SKM-1 treated with dmso at 0.1 percent for 144 hours (cell line): Measurements from ENCODE around the gene GSE1.

ENCODE experiments used
- DNase-seq: peaks from one replicate; lab custom pipeline; 2025; ENCODE audit not compliant: unreplicated experiment; lab: John Stamatoyannopoulos, UW

GSE1 gene

GRCh38 chr16:85605051-85605911 is 7.8 kb upstream of the GSE1 start:
- no peak for DNase-seq

DNA sequence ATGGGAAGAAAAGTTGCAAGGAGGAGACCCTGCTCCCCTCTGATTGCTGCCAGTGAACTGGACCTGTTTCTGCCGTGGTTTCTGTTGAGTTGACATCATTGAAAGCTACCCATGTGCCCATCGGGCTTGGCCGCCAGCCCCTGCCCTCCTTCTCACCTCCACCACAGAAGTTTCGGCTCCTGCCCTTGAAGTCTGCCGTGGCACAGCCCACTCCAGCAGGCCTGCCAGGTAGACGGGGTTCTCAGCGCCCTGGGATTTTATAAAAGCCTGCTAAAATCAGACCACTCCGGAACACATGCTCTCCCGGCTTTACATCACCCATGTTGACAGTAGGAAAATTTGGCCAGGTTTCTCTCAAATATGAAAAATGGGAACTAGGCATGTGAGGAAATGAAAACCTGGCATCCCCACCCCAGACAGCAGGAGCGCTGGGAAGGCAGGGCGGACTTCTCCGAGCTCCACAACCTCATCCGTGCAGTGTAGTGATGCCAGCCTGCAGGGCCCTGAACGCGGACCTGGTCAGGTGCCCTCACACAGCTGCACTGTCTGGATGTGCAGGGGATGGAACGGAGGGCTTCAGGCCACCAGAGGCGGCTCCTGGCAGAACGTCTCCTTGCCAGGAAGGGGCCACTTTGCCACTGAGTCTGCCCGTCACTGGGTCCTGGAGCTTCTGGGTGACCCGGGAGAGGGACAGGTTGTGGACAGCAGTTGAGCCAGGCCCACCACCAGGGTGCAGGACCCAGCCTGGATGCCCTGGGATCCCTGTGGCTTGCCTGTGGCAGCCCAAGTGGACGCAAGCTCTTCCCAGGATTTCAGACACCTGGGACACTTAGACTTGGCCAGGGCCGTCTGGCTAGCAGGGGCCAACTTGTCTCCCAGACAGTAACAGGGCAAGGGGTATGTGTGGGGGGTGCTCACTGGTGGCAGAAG is 6.9 kb upstream of the GSE1 start:
- no peak for DNase-seq

- no peak for DNase-seq
These were observed 6.2 kb upstream of the GSE1 start for GRCh38 chr16:85606904-85607303.

GRCh38 chr16:85607321-85607765 is 5.8 kb upstream of the GSE1 start:
- DNase-seq, result no peak

DNA sequence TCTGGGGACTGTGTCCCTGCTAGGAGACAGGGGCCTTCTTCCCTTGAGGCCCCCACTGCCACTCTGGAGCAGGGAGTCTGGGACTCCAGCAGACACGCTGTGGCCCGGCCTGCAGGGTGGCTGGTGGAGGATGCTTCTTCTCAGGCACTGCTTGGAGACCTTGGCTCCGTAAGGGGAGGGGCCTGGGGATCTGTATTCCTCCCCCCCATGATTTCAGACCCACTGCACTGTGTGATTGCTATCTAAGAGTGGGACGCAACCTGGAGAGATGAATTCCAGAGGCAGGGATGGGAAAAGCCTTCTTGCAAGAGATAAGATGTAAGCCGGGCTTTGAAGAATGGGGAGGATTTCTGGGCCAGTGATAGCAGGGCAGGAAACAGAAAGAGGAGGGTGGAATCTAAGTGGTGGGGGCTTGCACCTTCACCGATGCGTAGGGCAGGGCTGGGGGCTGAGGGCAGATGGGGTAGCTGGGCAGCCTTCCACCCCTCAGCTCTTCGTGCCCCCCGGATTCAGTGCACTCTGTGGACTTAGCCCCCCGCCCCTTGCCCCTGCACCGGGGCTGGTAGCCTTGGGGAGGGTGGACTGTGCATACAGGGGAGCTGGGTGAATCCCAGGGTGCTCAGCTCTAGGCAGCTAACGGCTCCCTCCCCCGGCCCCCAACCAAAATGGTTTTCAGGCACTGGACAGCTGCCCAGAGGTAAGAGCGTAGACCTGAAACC is 5.2 kb upstream of the GSE1 start:
- DNase-seq, result no peak

GRCh38 chr16:85608515-85608885 is 4.6 kb upstream of the GSE1 start:
- no peak for DNase-seq

GRCh38 chr16:85608887-85609286 is 4.2 kb upstream of the GSE1 start:
- no peak for DNase-seq

DNA sequence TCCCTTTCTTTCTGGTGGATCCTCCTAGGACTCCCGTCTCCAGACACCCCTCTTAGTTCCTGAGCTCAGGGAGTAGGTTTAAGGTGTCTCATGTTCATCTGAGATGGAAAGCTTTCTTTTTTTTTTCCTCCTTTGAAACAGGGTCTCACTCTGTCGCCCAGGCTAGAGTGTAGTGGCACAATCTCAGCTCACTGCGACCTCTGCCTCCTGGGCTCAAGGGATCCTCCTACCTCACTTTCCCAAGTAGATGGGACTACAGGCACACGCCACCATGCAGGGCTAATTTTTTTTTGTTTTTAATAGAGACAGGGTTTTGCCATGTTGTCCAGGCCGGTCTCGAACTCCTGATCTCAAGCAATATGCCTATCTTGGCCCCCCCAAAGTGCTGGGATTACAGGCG is 3.6 kb upstream of the GSE1 start:
- DNase-seq, result no peak

DNA sequence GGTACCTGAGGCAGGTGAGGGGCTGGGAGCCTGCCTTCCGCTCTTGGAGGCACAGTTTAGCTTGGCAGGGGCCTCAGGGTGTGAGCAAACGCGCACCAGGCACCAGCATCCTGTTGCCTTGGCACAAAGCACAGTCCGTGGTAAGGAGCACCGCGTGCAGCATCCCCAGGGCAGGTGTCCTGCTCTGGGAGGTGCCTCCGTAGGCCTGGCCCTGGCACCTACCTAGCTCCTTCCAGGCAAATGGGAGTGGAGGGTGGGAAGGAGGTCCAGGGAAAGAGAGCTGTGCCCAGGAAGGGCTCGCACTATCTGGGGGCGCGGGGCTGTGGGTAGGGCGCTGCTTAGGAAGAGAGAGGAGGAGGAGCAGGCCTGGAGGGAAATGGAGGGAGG is 3.1 kb upstream of the GSE1 start:
- no peak for DNase-seq

DNA sequence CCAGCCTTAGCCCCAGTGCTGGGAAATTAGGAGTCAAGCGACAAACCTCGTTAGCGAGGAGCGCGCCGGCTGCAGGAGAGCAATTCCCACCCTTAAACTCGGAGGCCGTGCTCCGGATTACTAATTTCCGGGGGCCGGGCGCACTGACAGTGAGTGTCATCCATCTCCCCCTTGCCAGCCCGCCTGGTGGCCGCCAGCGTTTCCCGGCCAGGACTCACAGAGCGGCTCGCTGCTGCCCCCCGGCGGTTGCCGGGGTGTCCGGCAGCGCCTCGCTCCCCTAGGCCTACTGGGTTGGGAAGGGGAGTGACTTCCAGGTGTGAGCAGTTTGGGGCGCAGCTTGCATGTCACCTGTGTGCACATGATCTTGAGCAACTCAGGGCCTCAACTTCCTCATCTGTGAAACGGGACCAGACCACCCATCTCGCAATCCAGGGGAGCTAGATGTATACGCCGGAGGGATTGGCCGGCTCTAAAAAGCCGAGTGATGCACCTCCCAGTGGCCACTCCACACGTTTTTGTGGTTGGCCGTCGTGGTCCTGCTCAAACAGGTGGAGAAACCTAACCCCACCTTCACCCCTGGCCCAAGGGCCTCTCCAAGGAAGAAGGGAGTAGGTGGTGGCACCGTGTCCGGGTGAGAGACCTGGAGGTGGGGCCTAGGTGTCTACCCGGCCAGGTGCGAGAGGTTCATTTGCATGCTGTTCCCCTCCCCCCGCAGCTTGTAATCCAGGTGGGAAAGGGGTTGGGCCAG is 2.5 kb upstream of the GSE1 start:
- peak; percentile 68 for DNase-seq

DNA sequence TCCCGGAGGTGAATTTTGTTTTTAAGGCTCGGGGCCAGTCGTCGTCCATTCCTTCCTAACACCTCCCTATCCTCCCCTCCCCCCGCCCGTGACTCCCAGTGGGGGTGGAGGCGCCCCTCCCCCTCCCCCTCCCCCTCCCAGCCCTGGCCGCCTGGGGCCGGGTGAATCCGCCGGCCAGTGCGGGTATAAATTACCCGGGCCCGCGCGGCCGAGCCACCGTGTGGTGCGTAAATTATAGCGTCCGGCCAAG is 2.0 kb upstream of the GSE1 start:
- DNase-seq, result no peak

DNA sequence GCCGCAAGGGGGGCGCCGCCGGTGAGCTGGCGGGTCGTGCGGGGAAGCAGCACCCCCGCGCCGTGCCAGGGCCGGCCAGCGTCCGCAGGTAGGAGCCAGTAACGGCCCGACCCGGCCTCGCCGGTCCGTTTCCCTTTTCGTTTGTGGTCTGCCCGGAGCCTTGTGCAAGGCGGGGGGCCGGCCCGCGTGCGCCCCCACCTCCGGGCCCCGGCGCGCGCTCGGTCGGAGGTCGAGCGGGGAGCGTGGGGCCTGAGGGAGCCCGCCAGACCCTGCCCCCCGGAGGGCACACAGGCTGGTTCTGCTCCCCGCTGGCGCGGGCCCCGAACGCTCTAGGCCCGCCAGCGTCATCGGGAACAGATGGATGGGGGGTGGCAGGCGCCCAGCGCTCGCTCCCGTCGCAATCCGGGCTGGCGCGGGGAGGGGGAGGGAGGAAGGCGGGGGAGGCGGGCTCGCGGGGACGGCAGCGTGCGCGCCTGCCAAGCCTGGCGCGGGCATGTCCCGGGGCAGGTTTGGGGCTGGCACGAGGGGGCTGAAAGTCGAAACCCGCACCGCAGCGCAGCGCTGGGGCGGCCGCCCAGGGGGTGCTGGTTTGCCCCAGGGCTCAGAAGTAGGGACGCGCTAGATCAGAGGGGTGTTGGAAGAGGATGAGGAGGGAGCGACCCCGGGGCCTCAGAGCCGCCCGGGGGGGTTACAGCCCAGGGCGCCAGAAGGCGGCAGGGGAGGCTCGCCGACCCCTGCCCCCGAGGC is 1.5 kb upstream of the GSE1 start:
- DNase-seq, result peak; percentile 71

DNA sequence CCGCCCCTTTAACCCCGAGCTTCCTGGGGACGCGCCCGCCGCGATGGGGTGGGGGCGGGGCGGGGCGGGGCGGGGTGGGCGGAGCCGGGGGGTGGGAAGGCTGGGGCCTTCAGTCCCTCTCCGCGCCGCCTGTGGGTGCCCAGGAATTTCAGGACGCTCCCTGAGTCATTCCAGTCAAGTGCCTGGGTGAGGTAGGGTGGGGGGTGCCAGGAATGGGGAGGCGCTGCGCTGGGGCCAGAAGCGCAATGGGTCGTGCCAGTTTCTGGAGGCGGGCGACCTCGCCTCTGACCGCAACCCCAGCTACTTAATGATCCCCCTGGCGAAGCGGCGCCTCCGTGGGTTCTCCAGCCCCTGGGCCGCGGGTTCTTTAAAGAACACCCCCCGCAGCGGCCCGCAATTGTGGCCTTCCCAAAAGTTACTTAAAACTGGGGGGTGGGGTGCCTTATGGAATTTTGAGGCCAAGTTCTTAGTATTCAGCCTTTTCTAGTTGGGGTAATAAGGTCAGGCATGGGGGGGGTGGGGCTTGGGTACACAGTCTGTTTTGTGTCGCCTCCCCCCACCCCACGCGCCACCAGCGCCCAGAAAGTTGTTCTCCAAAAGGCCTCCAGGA is 826 bp upstream of the GSE1 start:
- DNase-seq, result peak; percentile 41

DNA sequence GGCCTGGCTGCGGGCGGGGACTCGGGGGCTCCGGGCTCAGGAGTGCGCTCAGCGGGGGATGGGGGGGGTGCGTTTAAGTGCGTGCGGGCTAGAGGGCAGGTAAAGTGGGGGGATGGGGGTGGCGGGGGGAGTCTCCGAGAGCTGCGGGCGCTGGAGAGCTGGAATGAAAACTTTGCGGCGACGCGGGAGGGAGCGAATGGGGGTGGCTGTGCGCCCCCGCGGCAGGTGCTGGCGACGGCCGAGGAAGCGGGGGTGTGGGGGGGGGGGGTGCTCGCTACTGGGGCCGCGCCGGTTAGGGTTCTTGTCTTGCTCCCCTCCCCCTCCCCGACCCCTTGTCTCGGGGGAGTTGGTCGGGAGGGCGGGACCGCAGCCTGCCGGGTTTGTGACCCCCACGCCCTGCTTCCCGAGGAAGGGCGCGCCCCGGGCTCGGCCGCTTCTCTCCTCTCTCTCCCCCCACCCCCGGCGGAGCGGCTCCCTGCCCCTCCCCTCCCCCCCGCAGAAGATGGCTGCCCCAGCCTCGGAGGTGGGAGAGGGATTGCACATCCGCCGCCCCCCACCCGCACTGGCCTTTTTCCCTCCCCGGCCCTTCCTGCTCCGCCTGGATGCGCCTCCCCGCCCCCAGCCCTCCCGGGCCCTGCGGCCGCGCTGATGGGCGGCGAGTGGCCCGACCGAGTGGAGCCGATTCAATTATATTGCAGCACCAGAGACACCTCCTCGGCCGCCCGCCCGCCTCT is 649 bp downstream of the GSE1 start:
- DNase-seq, result peak; percentile 19

DNA sequence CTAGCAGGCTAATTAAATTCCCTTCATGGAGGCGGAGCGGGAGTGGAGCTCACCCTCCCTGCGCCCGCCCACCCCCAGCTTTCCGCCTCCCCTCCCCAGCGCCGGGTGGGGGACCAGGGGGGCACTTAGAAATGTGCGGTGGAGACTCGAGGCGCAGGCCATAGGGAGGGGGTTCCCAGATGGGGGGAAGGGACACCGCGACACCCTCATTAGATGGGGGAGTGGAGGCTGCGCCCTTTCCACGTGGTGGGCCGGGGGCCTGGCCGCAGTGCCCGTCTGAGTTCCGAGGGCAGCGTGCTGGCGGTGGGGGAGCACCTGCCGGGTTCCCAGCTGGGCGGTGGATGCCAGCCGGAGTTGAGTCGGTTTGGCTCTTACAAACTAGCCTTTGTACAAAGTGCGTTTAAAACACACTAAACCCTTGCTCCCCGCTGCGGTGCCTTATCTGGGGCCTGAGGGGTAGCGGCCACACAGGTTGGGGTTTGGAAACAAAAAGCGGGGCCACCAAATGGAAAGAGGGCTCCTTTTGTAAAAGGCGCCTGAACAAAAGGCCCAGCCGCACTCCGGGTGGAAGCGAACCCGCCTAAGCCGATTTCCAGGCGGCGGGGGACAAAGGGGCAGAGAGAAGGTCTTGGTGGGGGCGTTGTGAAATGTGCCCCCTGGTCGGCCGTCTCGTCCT is 1.4 kb downstream of the GSE1 start:
- no peak for DNase-seq

DNA sequence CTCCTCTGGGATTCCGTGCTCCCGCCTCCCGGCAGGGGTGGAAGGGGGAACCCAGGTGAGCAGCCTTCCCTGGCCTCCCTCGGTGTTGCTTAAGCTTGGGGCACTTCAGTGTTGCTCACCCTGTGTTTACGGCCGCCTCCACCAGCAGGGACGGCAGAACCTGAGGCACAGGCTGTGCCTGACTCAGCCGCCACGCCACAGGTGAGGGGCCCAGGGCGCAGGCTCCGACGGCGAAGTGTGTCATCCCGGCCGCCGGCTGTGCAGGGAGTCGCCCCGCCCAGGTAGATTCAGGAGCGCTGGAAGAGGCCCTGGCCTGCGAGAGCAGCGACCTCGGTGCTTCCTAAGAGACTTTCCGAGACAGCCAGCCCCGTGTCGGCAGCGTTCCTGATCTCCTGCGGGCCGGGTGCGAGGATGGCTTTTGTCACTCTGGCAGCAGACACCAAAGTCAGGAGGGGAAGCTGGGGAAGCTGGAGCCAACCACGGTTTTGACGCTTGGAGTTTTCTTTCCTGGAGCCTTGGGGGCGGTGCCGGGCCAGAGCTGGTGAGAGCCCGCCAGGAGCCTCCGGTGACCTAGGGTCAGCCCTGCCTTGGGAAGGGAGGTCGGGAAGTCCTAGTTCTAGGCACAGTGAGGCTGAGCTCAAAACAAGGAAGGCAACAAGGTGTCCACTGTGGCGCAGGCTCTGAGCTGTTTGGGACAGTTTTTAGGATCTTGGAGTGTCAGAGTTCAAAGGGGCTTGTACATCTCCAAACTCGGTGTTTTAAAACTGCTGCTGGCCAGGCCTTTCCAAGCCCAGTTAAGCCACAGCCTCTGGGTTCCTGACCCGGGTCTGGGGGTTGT is 2.1 kb downstream of the GSE1 start:
- no peak for DNase-seq

GRCh38 chr16:85615852-85616606 is 2.9 kb downstream of the GSE1 start:
- peak; percentile 95 for DNase-seq
